ENCODE measurements around the gene PCBP3. TPM values are rescaled to one million over a fixed set of nuclear protein-coding genes. Genes with fewer than 3 reads are reported as not detected.

PCBP3 gene
- total and polyA plus RNA-seq, 2 of the 8 experiments (the other 6 are each of a cell fraction or from before 2014, with no cell fraction given) = 3.5 to 6.3 TPM

- H3K79me2 ChIP-seq (ENCODE audit: control insufficient read depth in 1 of 2, insufficient read depth in 2 of 2, low read length in 2 of 2) = no peaks in the 10 kb centered on the region
- no peak overlapping the region for H4K91ac ChIP-seq (replicated peaks; ENCODE audit: insufficient read length, low read length)
- H2AK5ac ChIP-seq (ENCODE audit: low read depth, low read length) = no peak overlapping the region
- H2BK12ac ChIP-seq (ENCODE audit: low read depth, low read length) = no peak overlapping the region
- 0 out of 7 replicates have a peak, but pooled peaks cover 0 to 2% (median 0%) of the 10 kb centered on the region in 4 experiments for H3K4me1 ChIP-seq (replicated peaks in 1 of 4; ENCODE audit: control insufficient read depth in 3 of 4, insufficient read depth in 4 of 4, low read length in 3 of 4)
- H3K23ac ChIP-seq (ENCODE audit: insufficient read length) = no peak overlapping the region
- H3K4ac ChIP-seq (replicated peaks; ENCODE audit: insufficient read length, low read depth, low read length) = no peak overlapping the region
- H3K14ac ChIP-seq (ENCODE audit: insufficient read length) = no peak overlapping the region
- no peak overlapping the region for H3K27ac ChIP-seq (ENCODE audit: low read depth, low read length)
- H3K36me3 ChIP-seq (ENCODE audit: control insufficient read depth in 2 of 4, insufficient read depth in 4 of 4, low read length in 3 of 4) = no peaks in the 10 kb centered on the region
- no peak overlapping the region for H3K4me3 ChIP-seq (ENCODE audit: extremely low read depth in 1 of 4, insufficient read depth in 2 of 4, low read depth in 3 of 4, low read length in 4 of 4)
- no peak overlapping the region for H3K9ac ChIP-seq (replicated peaks in 1 of 4; ENCODE audit: extremely low read depth in 1 of 4, low read depth in 3 of 4, low read length in 3 of 4)
- H2BK15ac ChIP-seq (ENCODE audit: low read length) = no peak overlapping the region
- H3K79me1 ChIP-seq (ENCODE audit: low read depth, low read length) = no peaks in the 10 kb centered on the region; the same call in 1 of the 2 replicates
- no peaks in the 10 kb centered on the region for H3K27me3 ChIP-seq (replicated peaks in 1 of 4; ENCODE audit: control insufficient read depth in 3 of 4, extremely low read depth in 1 of 4, insufficient read depth in 3 of 4, low read length in 3 of 4)
- WGBS, 2 experiments (ENCODE audit: extremely low coverage in 1 of 2, insufficient coverage in 1 of 2, insufficient read length in 1 of 2, insufficient replicate concordance in 2 of 2, low coverage in 1 of 2, low lambda C conversion rate in 2 of 2, missing lambda C conversion rate in 1 of 2) = 90% methylated on average over 14 of the region's 14 CpGs; no CpG with 5 or more reads in 1 of the 2 experiments
- H4K8ac ChIP-seq (ENCODE audit: extremely low read depth, insufficient read depth, low read length) = no peak overlapping the region
- no peak overlapping the region for H3K4me2 ChIP-seq (ENCODE audit: insufficient read depth in 1 of 2, low read depth in 2 of 2, low read length in 2 of 2)
- no peaks in the 10 kb centered on the region; the same call in 1 of the 2 replicates for H3K23me2 ChIP-seq (ENCODE audit: low read depth, low read length)
- no peak overlapping the region for H2BK120ac ChIP-seq (replicated peaks; ENCODE audit: low read depth, low read length)
- ChIA-PET POLR2A (ENCODE audit: partially characterized antibody) (no interaction called here), CTCF (ENCODE audit: partially characterized antibody) (interaction anchor here (1.4 kb wide), 1 partner anchor 28 kb away, joined by 4 read pairs; no protein-coding TSS in a partner anchor)
- DNase-seq (ENCODE audit: low read depth in 1 of 2, low spot score in 2 of 2) = no peak
- no peak overlapping the region for H2BK20ac ChIP-seq (ENCODE audit: low read length)
- no peaks in the 10 kb centered on the region for H3K9me3 ChIP-seq (ENCODE audit: insufficient read depth in 2 of 2, low read depth in 1 of 2, low read length in 1 of 2)
- H2BK5ac ChIP-seq (ENCODE audit: low read depth, low read length) = no peak overlapping the region
- H3K18ac ChIP-seq (ENCODE audit: extremely low read depth, low read length) = no peak overlapping the region
- H3K56ac ChIP-seq (replicated peaks; ENCODE audit: insufficient read length, low read depth, low read length) = no peak overlapping the region
- H4K5ac ChIP-seq (ENCODE audit: insufficient read length, low read depth, low read length) = no peak overlapping the region
- H2AFZ ChIP-seq (ENCODE audit: low read length) = no peak overlapping the region
- peaks cover 0 to 2% of the 10 kb centered on the region in 2 experiments for H4K20me1 ChIP-seq (replicated peaks in 1 of 2; ENCODE audit: control insufficient read depth in 1 of 2, insufficient read depth in 2 of 2, low read length in 2 of 2)
- no peak for FAIRE-seq
- no peak for TF ChIP-seq CEBPB (IDR thresholded peaks at IDR 0.05; ENCODE audit: low read depth, low read length)
- TF ChIP-seq POLR2A (IDR thresholded peaks at IDR 0.05; ENCODE audit: control extremely low read depth in 1 of 2, low read depth in 2 of 2, low read length in 2 of 2) = no peak
- TF ChIP-seq EP300 (IDR thresholded peaks at IDR 0.05; ENCODE audit: borderline replicate concordance in 1 of 2, low read depth in 2 of 2, low read length in 2 of 2) = no peak
- no peak for TF ChIP-seq KDM4A (IDR thresholded peaks at IDR 0.05; ENCODE audit: low read depth, low read length, severe bottlenecking)
- TF ChIP-seq EGR1 (IDR thresholded peaks at IDR 0.05; ENCODE audit: borderline replicate concordance, low read depth, low read length) = no peak
- no peak for TF ChIP-seq EZH2 (IDR thresholded peaks at IDR 0.05; ENCODE audit: low read depth, low read length, severe bottlenecking)
- TF ChIP-seq RBBP5 (IDR thresholded peaks at IDR 0.05; ENCODE audit: borderline replicate concordance, low read depth, low read length) = no peak
- no peak for TF ChIP-seq SP2 (IDR thresholded peaks at IDR 0.05; ENCODE audit: low read length)
- TF ChIP-seq RAD21 (IDR thresholded peaks at IDR 0.05 in 1 of 2, conservative IDR thresholded peaks at IDR 0.05 in 1 of 2; ENCODE audit: low read depth in 2 of 2, low read length in 2 of 2) = no peak
- no peak for TF ChIP-seq POU5F1 (IDR thresholded peaks at IDR 0.05; ENCODE audit: low read depth, low read length)
- TF ChIP-seq FOSL1 (IDR thresholded peaks at IDR 0.05; ENCODE audit: insufficient read depth, low read depth, low read length) = no peak
- no peak for TF ChIP-seq TAF7 (optimal IDR thresholded peaks at IDR 0.05; ENCODE audit: borderline replicate concordance, low read depth, low read length)
- TF ChIP-seq BCL11A (IDR thresholded peaks at IDR 0.05; ENCODE audit: low read depth in 2 of 2, low read length in 2 of 2) = no peak
- no peak for TF ChIP-seq SUZ12 (IDR thresholded peaks at IDR 0.05; ENCODE audit: low read length)
Measured at GRCh38 chr21:45769294-45769693, 125.8 kb downstream of the PCBP3 start.
